A204.1 (cell line): ENCODE measurements around the gene JMJD7.

Experiments
- FAIRE-seq: peaks from 2 replicates; lab custom pipeline; 2012; peaks lifted over from hg19 to GRCh38; lab: Jason Lieb, UNC

JMJD7 gene

GRCh38 chr15:41866872-41867579 is 39.1 kb downstream of the JMJD7 start:
- FAIRE-seq: no peak

GRCh38 chr15:41868321-41868720 is 40.4 kb downstream of the JMJD7 start:
- FAIRE-seq: no peak

GRCh38 chr15:41869770-41870688 is 42.1 kb downstream of the JMJD7 start:
- FAIRE-seq: no peak

GRCh38 chr15:41870689-41871081 is 42.8 kb downstream of the JMJD7 start:
- FAIRE-seq: no peak

- no peak for FAIRE-seq
Observed at GRCh38 chr15:41871175-41871905, 43.4 kb downstream of the JMJD7 start.

- FAIRE-seq: no peak
Observed at GRCh38 chr15:41872166-41872747, 44.4 kb downstream of the JMJD7 start.

- no peak for FAIRE-seq
Observed at GRCh38 chr15:41873711-41874110, 45.8 kb downstream of the JMJD7 start.

- FAIRE-seq: no peak
Observed at GRCh38 chr15:41874736-41875135, 46.8 kb downstream of the JMJD7 start.

- no peak for FAIRE-seq
Observed at GRCh38 chr15:41876007-41876406, 48.1 kb downstream of the JMJD7 start.

- no peak for FAIRE-seq
Observed at GRCh38 chr15:41876689-41877088, 48.8 kb downstream of the JMJD7 start.

- FAIRE-seq: no peak
Observed at GRCh38 chr15:41877631-41878354, 49.9 kb downstream of the JMJD7 start.

- no peak for FAIRE-seq
Observed at GRCh38 chr15:41878355-41878699, 50.4 kb downstream of the JMJD7 start.

- no peak for FAIRE-seq
Observed at GRCh38 chr15:41879321-41879845, 51.5 kb downstream of the JMJD7 start.

GRCh38 chr15:41880156-41880877 is 52.4 kb downstream of the JMJD7 start:
- no peak for FAIRE-seq

- no peak for FAIRE-seq
Observed at GRCh38 chr15:41881086-41881485, 53.2 kb downstream of the JMJD7 start.

- no peak for FAIRE-seq
Observed at GRCh38 chr15:41881550-41881919, 53.6 kb downstream of the JMJD7 start.

GRCh38 chr15:41881920-41882688 is 54.2 kb downstream of the JMJD7 start:
- FAIRE-seq: no peak

GRCh38 chr15:41882689-41883483 is 55.0 kb downstream of the JMJD7 start:
- no peak for FAIRE-seq

GRCh38 chr15:41883484-41883825 is 55.6 kb downstream of the JMJD7 start:
- FAIRE-seq: no peak
